Endothelial cell of umbilical vein (primary cell): Measurements from ENCODE around the gene NAPB. TPM values are rescaled to one million over a fixed set of nuclear protein-coding genes. Genes with fewer than 3 reads are reported as not detected.

ENCODE experiments used
- BruUV-seq: library from RNA; stranded (reverse); fragments of 400-500 nt; replicated peaks from 2 replicates; lab custom pipeline; 2021; lab: Mats Ljungman, UMichigan
- CTCF ChIA-PET: fragments of 300-600, 350-600 bp; sonication (Branson Sonifier 250); formaldehyde crosslinking; loops from one replicate; lab custom pipeline; 2021; ENCODE audit warnings: antibody characterized with exemption, inconsistent platforms; lab: Charles Lee
- POLR2A ChIA-PET: fragments of 300-600, 350-600 bp; sonication (Branson Sonifier 250); formaldehyde crosslinking; loops from one replicate; lab custom pipeline; 2021; ENCODE audit warnings: antibody characterized with exemption, inconsistent platforms; lab: Charles Lee
- DNase-seq: peaks from one replicate; pipeline ENCODE4 v3.0.0-alpha.2; 2011; ENCODE audit warnings: low read depth, low spot score
- FAIRE-seq: peaks from 2 replicates; lab custom pipeline; 2011; peaks lifted over from hg19 to GRCh38; lab: Jason Lieb, UNC
- H2AFZ ChIP-seq: 2 replicates; pipeline ENCODE4 v1.6.0; 2012; ENCODE audit warnings: low read depth, low read length, control low read depth, inconsistent platforms
- H3K27ac ChIP-seq: 2 replicates; pipeline ENCODE4 v1.5.1; 2011; ENCODE audit warnings: low read depth, mild to moderate bottlenecking, control low read depth, low read length, moderate library complexity; ENCODE audit not compliant: insufficient read depth
- H3K27me3 ChIP-seq, 2 experiments: 2 replicates each; pipeline versions ENCODE4 v1.6.0 to v1.6.1; 2011; ENCODE audit warnings: low read length in 2 of 2, mixed read lengths in 1 of 2; ENCODE audit not compliant: control insufficient read depth in 2 of 2, insufficient read depth in 2 of 2
- H3K36me3 ChIP-seq, 2 experiments: 2 replicates in 1 of 2; 3 replicates in 1 of 2; pipeline ENCODE4 v1.5.1; 2011; ENCODE audit warnings: low read length in 2 of 2, mild to moderate bottlenecking in 1 of 2, moderate library complexity in 1 of 2; ENCODE audit not compliant: control insufficient read depth in 2 of 2, insufficient read depth in 2 of 2; ENCODE audit errors: extremely low read depth in 1 of 2
- H3K4me1 ChIP-seq: 3 replicates; pipeline ENCODE4 v1.5.1; 2011; ENCODE audit warnings: mild to moderate bottlenecking, low read length; ENCODE audit not compliant: control insufficient read depth, insufficient read depth; ENCODE audit errors: extremely low read depth
- H3K4me2 ChIP-seq: 2 replicates; pipeline ENCODE4 v1.6.1; 2011; ENCODE audit warnings: low read length, control low read depth, mixed read lengths; ENCODE audit not compliant: insufficient read depth
- H3K4me3 ChIP-seq, 3 experiments: fragments of 200-600 bp in 1 of 3; sonication (generic), shearing (Covaris generic) in 1 of 3; replicated peaks in 1 of 3; 2 replicates each; pipeline ENCODE4 v1.5.1; 2011 to 2016; ENCODE audit warnings: control low read depth in 3 of 3, low read length in 3 of 3, mild to moderate bottlenecking in 2 of 3, inconsistent platforms in 1 of 3, low read depth in 1 of 3, moderate library complexity in 1 of 3; ENCODE audit not compliant: insufficient read depth in 1 of 3
- H3K79me2 ChIP-seq: 2 replicates; pipeline ENCODE4 v1.6.0; 2012; ENCODE audit warnings: low read length, inconsistent platforms; ENCODE audit not compliant: control insufficient read depth, insufficient read depth
- H3K9ac ChIP-seq: replicated peaks from 2 replicates; pipeline ENCODE3; 2011; ENCODE audit warnings: low read length, control low read depth; ENCODE audit not compliant: insufficient read depth; ENCODE audit errors: extremely low read depth
- H3K9me1 ChIP-seq: replicated peaks from 3 replicates; pipeline ENCODE4 v1.6.0; 2011; ENCODE audit warnings: mild to moderate bottlenecking, low read length; ENCODE audit not compliant: control insufficient read depth, insufficient read depth; ENCODE audit errors: extremely low read depth
- H3K9me3 ChIP-seq: replicated peaks from 2 replicates; pipeline ENCODE4 v1.5.1; 2012; ENCODE audit warnings: low read length, inconsistent platforms; ENCODE audit not compliant: control insufficient read depth, insufficient read depth
- H4K20me1 ChIP-seq: replicated peaks from 2 replicates; pipeline ENCODE3; 2011; ENCODE audit warnings: mild to moderate bottlenecking, low read length; ENCODE audit not compliant: control insufficient read depth, insufficient read depth; ENCODE audit errors: extremely low read depth
- EZH2 ChIP-seq: IDR thresholded peaks from 2 replicates; pipeline ENCODE4 v1.6.1; 2012; ENCODE audit warnings: borderline replicate concordance, low read depth, mild to moderate bottlenecking, moderate library complexity, low read length, inconsistent platforms; ENCODE audit not compliant: severe bottlenecking
- FOS ChIP-seq: IDR thresholded peaks from 2 replicates; pipeline ENCODE4 v1.6.1; 2011; ENCODE audit warnings: mild to moderate bottlenecking, low read length, moderate library complexity, borderline replicate concordance; ENCODE audit not compliant: insufficient read depth
- GATA2 ChIP-seq: IDR thresholded peaks from 2 replicates; pipeline ENCODE4 v1.7.0; 2011; ENCODE audit warnings: low read depth, mild to moderate bottlenecking, moderate library complexity, mixed read lengths, low read length; ENCODE audit not compliant: insufficient read length, insufficient read depth
- JUN ChIP-seq: IDR thresholded peaks from 2 replicates; pipeline ENCODE4 v1.6.1; 2011; ENCODE audit warnings: borderline replicate concordance, low read depth; ENCODE audit not compliant: insufficient read length, insufficient read depth
- MYC ChIP-seq: IDR thresholded peaks from one replicate; pipeline ENCODE4 v1.6.1; 2011; ENCODE audit warnings: mild to moderate bottlenecking, low read depth, low read length
- POLR2A ChIP-seq: IDR thresholded peaks from 2 replicates; pipeline ENCODE4 v1.6.1; 2012; ENCODE audit warnings: low read depth, mild to moderate bottlenecking, control low read depth, low read length
- POLR2AphosphoS5 ChIP-seq: IDR thresholded peaks from 2 replicates; pipeline ENCODE4 v1.6.1; 2012; ENCODE audit warnings: low read depth, mild to moderate bottlenecking, control low read depth, low read length, moderate library complexity; ENCODE audit not compliant: insufficient read depth
- dilution Hi-C: fragments of 300-500 bp; cut with MboI; formaldehyde crosslinking; loops from one replicate; pipeline ENCODE4 v1.15.0; 2019; ENCODE audit warnings: low sequenced_read_pairs; ENCODE audit not compliant: extremely low pct_ligation_motif_present
- intact Hi-C: fragments of 100-400 bp; cut with micrococcal nuclease; formaldehyde crosslinking; loops from one replicate; pipeline ENCODE4 v1.10.0; 2022
- polyA plus RNA-seq, 4 experiments: library from polyadenylated mRNA; depleted of rRNA in 3 of 4; stranded (reverse) in 3 of 4; unstranded in 1 of 4; fragments of >200 nt; gene quantifications; 2 replicates each; pipeline versions ENCODE4 v1.2.1 to v1.2.3, GENCODE V29; 2011 to 2012; ENCODE audit warnings: missing spikeins in 1 of 4
- total RNA-seq: library from RNA; stranded (reverse); gene quantifications from 2 replicates; pipeline ENCODE4 v1.2.3, GENCODE V29; 2021
- TF ChIP-seq, protein P1 (sequence below), 2 donors: IDR thresholded peaks; 1 replicate in 1 of 2; 2 replicates in 1 of 2; pipeline ENCODE4 v1.5.1; 2011; ENCODE audit warnings: low read length in 2 of 2, mild to moderate bottlenecking in 2 of 2, moderate library complexity in 2 of 2, control low read depth in 1 of 2, inconsistent platforms in 1 of 2, low read depth in 1 of 2; ENCODE audit not compliant: insufficient read depth in 1 of 2; ENCODE audit errors: extremely low read depth in 1 of 2
- TF ChIP-seq, protein P2 (sequence below): IDR thresholded peaks from 2 replicates; pipeline ENCODE4 v1.6.1; 2011; ENCODE audit not compliant: insufficient read depth, insufficient read length

NAPB gene
- total and polyA plus RNA-seq, 2 donors (not counting 3 experiments of a cell fraction or from before 2014, with no cell fraction given): 4.7 to 10.1 TPM

DNA sequence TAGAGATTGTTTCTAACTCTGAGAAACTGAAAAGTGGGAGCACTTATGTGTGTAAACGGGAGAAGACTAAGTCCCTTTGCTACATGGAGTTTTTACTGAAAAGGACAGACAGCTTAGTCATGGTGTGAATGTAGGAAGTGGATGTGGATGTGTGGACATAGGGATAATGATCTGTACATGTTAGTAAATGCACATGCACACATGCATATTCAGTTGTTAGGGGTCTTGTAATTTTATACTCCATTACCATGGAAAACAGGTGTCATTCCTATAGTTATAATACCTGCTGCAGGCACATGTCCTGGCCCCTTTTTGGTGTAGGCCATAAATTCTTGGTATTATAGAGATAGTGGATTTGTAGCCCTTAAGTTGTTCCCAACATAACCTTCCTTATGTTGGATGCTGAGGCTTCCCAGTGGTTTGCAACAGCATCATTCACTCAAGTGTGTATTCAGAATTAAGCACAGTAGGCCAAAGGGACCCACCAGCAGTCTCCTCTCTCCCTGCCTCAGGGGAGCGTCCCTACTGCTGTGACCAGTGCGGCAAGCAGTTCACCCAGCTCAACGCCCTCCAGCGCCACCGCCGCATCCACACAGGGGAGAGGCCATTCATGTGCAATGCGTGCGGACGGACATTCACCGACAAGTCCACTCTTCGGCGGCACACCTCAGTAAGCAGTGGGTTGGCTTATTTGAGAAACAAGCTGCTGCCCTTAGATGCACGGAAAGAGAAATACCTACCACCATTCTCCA is 52.0 kb downstream of the NAPB start:
- peaks cover 55% of the 10 kb centered on the region for H3K79me2 ChIP-seq
- dilution Hi-C loops: no loop called here
- POLR2A ChIA-PET: no interaction called here

More for the DNA sequence above, 52.0 kb downstream of the NAPB start:
- Histone ChIP-seq H3K9ac (no peak overlapping the region), H3K9me3 (no peaks in the 10 kb centered on the region), H4K20me1 (peaks cover 4% of the 10 kb centered on the region), H3K27ac (no peak overlapping the region), H3K27me3 (no peaks in the 10 kb centered on the region), H3K4me2 (no peak overlapping the region), H3K36me3 (peaks cover 29 to 50% of the 10 kb centered on the region in 2 experiments), H2AFZ (no peak overlapping the region), H3K9me1 (no peaks in the 10 kb centered on the region), H3K4me3 (no peak overlapping the region), H3K4me1 (peaks cover 27% of the 10 kb centered on the region)
- CTCF ChIA-PET: interaction anchor here (1.3 kb wide), 1 partner anchor 19 kb away, joined by 4 read pairs; the partner anchor contains the start of gene NXT1
- FAIRE-seq (no peak), DNase-seq (no peak)
- no peak for TF ChIP-seq JUN
- TF ChIP-seq, protein P1, sequence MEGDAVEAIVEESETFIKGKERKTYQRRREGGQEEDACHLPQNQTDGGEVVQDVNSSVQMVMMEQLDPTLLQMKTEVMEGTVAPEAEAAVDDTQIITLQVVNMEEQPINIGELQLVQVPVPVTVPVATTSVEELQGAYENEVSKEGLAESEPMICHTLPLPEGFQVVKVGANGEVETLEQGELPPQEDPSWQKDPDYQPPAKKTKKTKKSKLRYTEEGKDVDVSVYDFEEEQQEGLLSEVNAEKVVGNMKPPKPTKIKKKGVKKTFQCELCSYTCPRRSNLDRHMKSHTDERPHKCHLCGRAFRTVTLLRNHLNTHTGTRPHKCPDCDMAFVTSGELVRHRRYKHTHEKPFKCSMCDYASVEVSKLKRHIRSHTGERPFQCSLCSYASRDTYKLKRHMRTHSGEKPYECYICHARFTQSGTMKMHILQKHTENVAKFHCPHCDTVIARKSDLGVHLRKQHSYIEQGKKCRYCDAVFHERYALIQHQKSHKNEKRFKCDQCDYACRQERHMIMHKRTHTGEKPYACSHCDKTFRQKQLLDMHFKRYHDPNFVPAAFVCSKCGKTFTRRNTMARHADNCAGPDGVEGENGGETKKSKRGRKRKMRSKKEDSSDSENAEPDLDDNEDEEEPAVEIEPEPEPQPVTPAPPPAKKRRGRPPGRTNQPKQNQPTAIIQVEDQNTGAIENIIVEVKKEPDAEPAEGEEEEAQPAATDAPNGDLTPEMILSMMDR (IDR thresholded peaks at IDR 0.05; ENCODE audit: extremely low read depth in 1 of 2, insufficient read depth in 1 of 2, low read depth in 1 of 2, low read length in 2 of 2): no peak
- no peak for TF ChIP-seq EZH2
- no peak for TF ChIP-seq GATA2
- TF ChIP-seq MYC: no peak
- TF ChIP-seq POLR2A: no peak
- TF ChIP-seq FOS: no peak
- TF ChIP-seq, protein P2, sequence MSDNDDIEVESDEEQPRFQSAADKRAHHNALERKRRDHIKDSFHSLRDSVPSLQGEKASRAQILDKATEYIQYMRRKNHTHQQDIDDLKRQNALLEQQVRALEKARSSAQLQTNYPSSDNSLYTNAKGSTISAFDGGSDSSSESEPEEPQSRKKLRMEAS: no peak
- TF ChIP-seq POLR2AphosphoS5: no peak
- intact Hi-C loops: loop anchor here (10.0 kb wide), 1 partner anchor 736 kb away; no protein-coding TSS in a partner anchor
- no TSS peak for BruUV-seq
